Measurements from ENCODE around the gene MCTP2.

The MCTP2 gene

GRCh38 chr15:94379986-94380385 lies 148.6 kb downstream of the MCTP2 start:
- no peak for DNase-seq (ENCODE audit: extremely low spot score, insufficient read length, low read depth)
- FAIRE-seq, result no peak

- DNase-seq (ENCODE audit: extremely low spot score, insufficient read length, low read depth) (no peak), FAIRE-seq (no peak)
Observed at GRCh38 chr15:94380798-94381197, 149.4 kb downstream of the MCTP2 start.

- FAIRE-seq, result no peak
- DNase-seq (ENCODE audit: extremely low spot score, insufficient read length, low read depth), result no peak
Observed at GRCh38 chr15:94381384-94381783, 150.0 kb downstream of the MCTP2 start.

- FAIRE-seq, result no peak
- DNase-seq (ENCODE audit: extremely low spot score, insufficient read length, low read depth), result no peak
Observed at GRCh38 chr15:94383041-94383440, 151.7 kb downstream of the MCTP2 start.

GRCh38 chr15:94383706-94384105 lies 152.3 kb downstream of the MCTP2 start:
- FAIRE-seq, result no peak
- DNase-seq (ENCODE audit: extremely low spot score, insufficient read length, low read depth), result no peak

- DNase-seq (ENCODE audit: extremely low spot score, insufficient read length, low read depth), result no peak
- FAIRE-seq, result no peak
Observed at GRCh38 chr15:94385441-94385840, 154.1 kb downstream of the MCTP2 start.

- FAIRE-seq, result no peak
- DNase-seq (ENCODE audit: extremely low spot score, insufficient read length, low read depth), result no peak
Observed at GRCh38 chr15:94386351-94386750, 155.0 kb downstream of the MCTP2 start.

- FAIRE-seq (no peak), DNase-seq (ENCODE audit: extremely low spot score, insufficient read length, low read depth) (no peak)
Observed at GRCh38 chr15:94387442-94387841, 156.1 kb downstream of the MCTP2 start.

GRCh38 chr15:94387849-94388441 lies 156.6 kb downstream of the MCTP2 start:
- FAIRE-seq, result peak; percentile 60
- DNase-seq (ENCODE audit: extremely low spot score, insufficient read length, low read depth), result peak; percentile 2

- FAIRE-seq (no peak), DNase-seq (ENCODE audit: extremely low spot score, insufficient read length, low read depth) (no peak)
Observed at GRCh38 chr15:94395640-94396039, 164.3 kb downstream of the MCTP2 start.

GRCh38 chr15:94397337-94397736 lies 166.0 kb downstream of the MCTP2 start:
- DNase-seq (ENCODE audit: extremely low spot score, insufficient read length, low read depth), result no peak
- no peak for FAIRE-seq

- DNase-seq (ENCODE audit: extremely low spot score, insufficient read length, low read depth) (no peak), FAIRE-seq (no peak)
Observed at GRCh38 chr15:94398001-94398400, 166.6 kb downstream of the MCTP2 start.

- no peak for FAIRE-seq
Observed at GRCh38 chr15:94400526-94401298, 169.4 kb downstream of the MCTP2 start.

GRCh38 chr15:94403331-94403730 lies 172.0 kb downstream of the MCTP2 start:
- DNase-seq (ENCODE audit: extremely low spot score, insufficient read length, low read depth) (no peak), FAIRE-seq (no peak)

More at GRCh38 chr15:94400526-94401298, 169.4 kb downstream of the MCTP2 start:
- no peak for DNase-seq (ENCODE audit: extremely low spot score, insufficient read length, low read depth)

- FAIRE-seq (no peak), DNase-seq (ENCODE audit: extremely low spot score, insufficient read length, low read depth) (no peak)
Observed at GRCh38 chr15:94404733-94405283, 173.4 kb downstream of the MCTP2 start.

- DNase-seq (ENCODE audit: extremely low spot score, insufficient read length, low read depth), result no peak
- FAIRE-seq, result no peak
Observed at GRCh38 chr15:94411285-94411684, 179.9 kb downstream of the MCTP2 start.

GRCh38 chr15:94411846-94412245 lies 180.5 kb downstream of the MCTP2 start:
- no peak for FAIRE-seq

GRCh38 chr15:94412979-94413746 lies 181.8 kb downstream of the MCTP2 start:
- FAIRE-seq (peak; percentile 65), DNase-seq (ENCODE audit: extremely low spot score, insufficient read length, low read depth) (no peak)

More at GRCh38 chr15:94411846-94412245, 180.5 kb downstream of the MCTP2 start:
- no peak for DNase-seq (ENCODE audit: extremely low spot score, insufficient read length, low read depth)

- FAIRE-seq, result no peak
- DNase-seq (ENCODE audit: extremely low spot score, insufficient read length, low read depth), result no peak
Observed at GRCh38 chr15:94414916-94415315, 183.6 kb downstream of the MCTP2 start.

GRCh38 chr15:94416267-94416666 lies 184.9 kb downstream of the MCTP2 start:
- DNase-seq (ENCODE audit: extremely low spot score, insufficient read length, low read depth), result no peak
- no peak for FAIRE-seq

GRCh38 chr15:94416820-94417219 lies 185.5 kb downstream of the MCTP2 start:
- DNase-seq (ENCODE audit: extremely low spot score, insufficient read length, low read depth) (no peak), FAIRE-seq (no peak)
